ENCODE measurements around the gene SLC26A1. TPM values are rescaled to one million over a fixed set of nuclear protein-coding genes. Genes with fewer than 3 reads are reported as not detected.
"Not testable (repeated sequence)": the region's sequence is repeated elsewhere in the genome, so short reads cannot be mapped to it uniquely, and the experiment has no call there.

The SLC26A1 gene
- total RNA-seq, 2 experiments from 2014 or later: not detected

- no peaks in the 10 kb centered on the region for H3K36me3 Mint-ChIP-seq (ENCODE audit: low read depth)
- H3K4me1 ChIP-seq (ENCODE audit: insufficient read depth, low read length): peaks cover 30% of the 10 kb centered on the region
- no peaks in the 10 kb centered on the region for H3K36me3 ChIP-seq (ENCODE audit: insufficient read depth, low read length)
- H3K9me3 Mint-ChIP-seq: no peaks in the 10 kb centered on the region
- peaks cover 0 to 30% of the 10 kb centered on the region in 2 experiments for H3K9me3 ChIP-seq (ENCODE audit: control insufficient read depth in 1 of 2, insufficient read depth in 1 of 2, low read length in 2 of 2)
- ChIA-PET POLR2A (no interaction called here), CTCF (no interaction called here)
- peaks cover 38% of the 10 kb centered on the region for H3K27me3 Mint-ChIP-seq
- no peak overlapping the region for H3K27ac ChIP-seq (ENCODE audit: low read depth in 1 of 2, low read length in 2 of 2)
- peaks cover 58 to 73% of the 10 kb centered on the region in 2 experiments for H3K27me3 ChIP-seq (ENCODE audit: control insufficient read depth in 1 of 2, insufficient read depth in 2 of 2, low read length in 2 of 2)
- intact Hi-C loops (cut with DNase I, micrococcal nuclease): no loop called here
- TF ChIP-seq CTCF (IDR thresholded peaks at IDR 0.05): no peak
- H3K4me3 Mint-ChIP-seq: no peak overlapping the region
- H3K4me3 ChIP-seq (ENCODE audit: low read length): no peak overlapping the region
- DNase-seq (no peak), ATAC-seq (ENCODE audit: poor library complexity) (no peak)
- peaks cover 16% of the 10 kb centered on the region for H3K4me1 Mint-ChIP-seq (ENCODE audit: low read depth)
- H3K27ac Mint-ChIP-seq: no peak overlapping the region
These were observed 7.6 kb upstream of the SLC26A1 start for GRCh38 chr4:1000686-1001260.

- Histone ChIP-seq H3K4me3 (ENCODE audit: low read length) (no peak overlapping the region), H3K36me3 (ENCODE audit: insufficient read depth, low read length) (no peaks in the 10 kb centered on the region), H3K27me3 (ENCODE audit: control insufficient read depth in 1 of 2, insufficient read depth in 2 of 2, low read length in 2 of 2) (peaks cover 55 to 65% of the 10 kb centered on the region in 2 experiments), H3K9me3 (ENCODE audit: control insufficient read depth in 1 of 2, insufficient read depth in 1 of 2, low read length in 2 of 2) (peaks cover 0 to 27% of the 10 kb centered on the region in 2 experiments), H3K4me1 (ENCODE audit: insufficient read depth, low read length) (peaks cover 30% of the 10 kb centered on the region), H3K27ac (ENCODE audit: low read depth in 1 of 2, low read length in 2 of 2) (no peak overlapping the region)
- no peak for ATAC-seq (ENCODE audit: poor library complexity)
- H3K27ac Mint-ChIP-seq: no peak overlapping the region
- ChIA-PET CTCF (no interaction called here), POLR2A (no interaction called here)
- TF ChIP-seq CTCF (IDR thresholded peaks at IDR 0.05): no peak
- DNase-seq: no peak
- intact Hi-C loops (cut with DNase I, micrococcal nuclease): no loop called here
- no peaks in the 10 kb centered on the region for H3K36me3 Mint-ChIP-seq (ENCODE audit: low read depth)
- no peaks in the 10 kb centered on the region for H3K9me3 Mint-ChIP-seq
- H3K4me1 Mint-ChIP-seq (ENCODE audit: low read depth): peaks cover 16% of the 10 kb centered on the region
- H3K27me3 Mint-ChIP-seq: peaks cover 34% of the 10 kb centered on the region
- no peak overlapping the region for H3K4me3 Mint-ChIP-seq
These were observed 6.8 kb upstream of the SLC26A1 start for GRCh38 chr4:999882-1000425.

GRCh38 chr4:999240-999863 is 6.1 kb upstream of the SLC26A1 start:
- H3K27ac ChIP-seq (ENCODE audit: low read depth in 1 of 2, low read length in 2 of 2); H3K4me3 Mint-ChIP-seq; intact Hi-C loops (cut with DNase I, micrococcal nuclease); CTCF ChIA-PET; H3K36me3 ChIP-seq (ENCODE audit: insufficient read depth, low read length); H3K36me3 Mint-ChIP-seq (ENCODE audit: low read depth); DNase-seq; POLR2A ChIA-PET; H3K4me3 ChIP-seq (ENCODE audit: low read length); H3K27ac Mint-ChIP-seq; ATAC-seq (ENCODE audit: poor library complexity); H3K9me3 Mint-ChIP-seq: not testable (repeated sequence)
- peaks cover 30% of the 10 kb centered on the region for H3K4me1 ChIP-seq (ENCODE audit: insufficient read depth, low read length)
- peaks cover 16% of the 10 kb centered on the region for H3K4me1 Mint-ChIP-seq (ENCODE audit: low read depth)
- H3K9me3 ChIP-seq (ENCODE audit: control insufficient read depth in 1 of 2, insufficient read depth in 1 of 2, low read length in 2 of 2): peaks cover 0 to 21% of the 10 kb centered on the region in 2 experiments
- H3K27me3 ChIP-seq (ENCODE audit: control insufficient read depth in 1 of 2, insufficient read depth in 2 of 2, low read length in 2 of 2): peaks cover 49 to 59% of the 10 kb centered on the region in 2 experiments
- peaks cover 28% of the 10 kb centered on the region for H3K27me3 Mint-ChIP-seq

Measured in CD4-positive, alpha-beta T cell (primary cell).